SJCRH30 (cell line): Measurements from ENCODE around the gene BMPER. TPM values are rescaled to one million over a fixed set of nuclear protein-coding genes. Genes with fewer than 3 reads are reported as not detected.

Experiments
- DNase-seq, 2 experiments: peaks; one replicate each; pipeline ENCODE4 v3.0.0-alpha.2; 2015 to 2020
- H3K27ac ChIP-seq: fragments of 250-450 bp; sonication (Bioruptor Pico); 2 replicates; pipeline ENCODE4 v1.5.1; 2020; ENCODE audit warnings: mild to moderate bottlenecking, moderate library complexity
- H3K27me3 ChIP-seq: fragments of 250-450 bp; sonication (Bioruptor Pico); 2 replicates; pipeline ENCODE4 v1.5.1; 2020; ENCODE audit warnings: mild to moderate bottlenecking, moderate library complexity
- H3K36me3 ChIP-seq: fragments of 250-450 bp; sonication (Bioruptor Pico); 2 replicates; pipeline ENCODE4 v1.5.1; 2020; ENCODE audit warnings: mild to moderate bottlenecking, moderate library complexity
- H3K4me1 ChIP-seq: fragments of 250-450 bp; sonication (Bioruptor Pico); 2 replicates; pipeline ENCODE4 v1.5.1; 2020; ENCODE audit warnings: mild to moderate bottlenecking, moderate library complexity
- H3K4me3 ChIP-seq: fragments of 250-450 bp; sonication (Bioruptor Pico); 2 replicates; pipeline ENCODE4 v1.5.1; 2020; ENCODE audit warnings: mild to moderate bottlenecking, moderate library complexity
- H3K9me3 ChIP-seq: fragments of 250-450 bp; sonication (Bioruptor Pico); replicated peaks from 2 replicates; pipeline ENCODE4 v1.5.1; 2020; ENCODE audit warnings: mild to moderate bottlenecking, moderate library complexity
- total RNA-seq: library from RNA; depleted of rRNA; stranded (reverse); fragments of >200 nt; shearing (Covaris generic); gene quantifications from 2 replicates; pipeline ENCODE4 v1.2.3, GENCODE V29; 2014

Gene BMPER
- total RNA-seq, 1 experiment from 2014 or later = 0.47 TPM

DNA sequence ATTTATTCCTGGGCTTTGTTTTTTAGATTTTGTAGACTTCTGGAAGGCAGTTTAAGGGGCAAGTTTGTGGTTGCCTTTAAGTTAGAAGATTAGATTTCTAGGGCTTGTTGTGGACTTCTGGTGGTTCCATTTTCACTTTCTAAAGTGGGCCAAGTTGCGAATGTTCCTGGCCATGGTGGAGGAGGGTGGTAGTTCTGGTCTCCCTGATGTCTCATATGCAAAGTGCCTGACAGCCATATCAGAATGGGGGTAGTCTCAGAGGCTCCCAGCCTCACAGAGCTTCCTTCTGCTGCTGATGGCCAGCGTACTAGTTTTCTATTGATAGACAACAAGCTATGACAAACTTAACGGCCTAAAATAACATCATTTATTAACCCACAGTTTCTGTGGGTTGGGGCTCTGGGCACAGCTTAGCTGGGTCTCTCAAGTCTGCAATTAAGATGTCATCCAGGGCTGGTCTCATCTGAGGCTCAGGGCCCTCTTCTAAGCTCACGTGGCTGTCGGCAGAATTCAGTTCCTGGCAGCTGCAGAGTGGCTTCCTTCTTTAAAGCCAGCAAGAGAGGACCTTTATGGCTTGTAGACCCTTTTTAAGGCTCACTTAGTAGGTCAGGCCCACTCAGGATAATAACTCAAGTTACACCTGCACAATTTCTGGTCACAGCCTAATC, 44.8 kb downstream of the BMPER start:
- DNase-seq = no peak

DNA sequence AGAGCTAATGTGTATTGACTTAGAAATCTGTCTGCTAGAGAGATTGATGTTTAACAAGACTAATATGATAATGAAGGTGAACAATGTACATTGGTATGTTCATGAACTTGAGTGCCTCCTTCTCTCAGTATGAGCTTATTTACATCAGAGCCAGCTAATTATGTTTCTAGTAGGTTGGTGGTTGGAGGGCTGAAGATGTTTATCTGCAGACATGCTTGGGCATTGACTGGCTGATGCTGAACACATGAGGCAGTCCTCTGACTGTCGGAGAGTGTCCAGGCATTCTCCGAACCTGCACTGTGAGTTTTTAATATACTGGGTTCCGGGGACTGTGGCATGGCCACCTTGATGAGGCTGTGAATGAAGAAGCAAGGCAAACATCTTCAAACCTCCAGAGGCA, 47.5 kb downstream of the BMPER start:
- no peaks in the 10 kb centered on the region for H3K4me1 ChIP-seq
- no peak for DNase-seq
- H3K9me3 ChIP-seq = no peaks in the 10 kb centered on the region
- no peak overlapping the region for H3K27ac ChIP-seq
- no peak overlapping the region for H3K4me3 ChIP-seq
- H3K36me3 ChIP-seq = no peaks in the 10 kb centered on the region
- H3K27me3 ChIP-seq = no peaks in the 10 kb centered on the region

More for the DNA sequence above, 44.8 kb downstream of the BMPER start:
- H3K27ac ChIP-seq = no peak overlapping the region
- no peak overlapping the region for H3K4me3 ChIP-seq
- no peaks in the 10 kb centered on the region for H3K36me3 ChIP-seq
- H3K4me1 ChIP-seq = no peaks in the 10 kb centered on the region
- H3K27me3 ChIP-seq = no peaks in the 10 kb centered on the region
- H3K9me3 ChIP-seq = no peaks in the 10 kb centered on the region

DNA sequence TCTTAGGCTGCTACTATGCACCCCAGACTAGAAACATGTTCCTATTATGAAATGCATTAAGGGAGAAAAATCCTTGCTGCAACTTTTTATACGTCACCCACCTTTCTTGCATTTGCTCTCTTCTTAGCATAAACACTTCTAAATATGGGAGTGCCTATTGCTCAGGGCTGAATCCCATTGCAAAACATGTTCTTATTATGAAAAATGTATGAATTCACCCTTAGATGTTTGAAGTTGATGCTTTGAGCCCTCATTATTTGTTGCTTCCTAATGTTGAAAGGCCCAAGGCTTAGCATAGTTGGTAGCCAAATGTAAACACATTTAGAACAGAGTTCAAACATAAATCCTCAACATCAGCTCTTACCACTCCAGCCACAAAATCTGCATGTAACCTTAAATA, 52.8 kb downstream of the BMPER start:
- DNase-seq = no peak
- Histone ChIP-seq H3K36me3 (no peaks in the 10 kb centered on the region), H3K27ac (no peak overlapping the region)

DNA sequence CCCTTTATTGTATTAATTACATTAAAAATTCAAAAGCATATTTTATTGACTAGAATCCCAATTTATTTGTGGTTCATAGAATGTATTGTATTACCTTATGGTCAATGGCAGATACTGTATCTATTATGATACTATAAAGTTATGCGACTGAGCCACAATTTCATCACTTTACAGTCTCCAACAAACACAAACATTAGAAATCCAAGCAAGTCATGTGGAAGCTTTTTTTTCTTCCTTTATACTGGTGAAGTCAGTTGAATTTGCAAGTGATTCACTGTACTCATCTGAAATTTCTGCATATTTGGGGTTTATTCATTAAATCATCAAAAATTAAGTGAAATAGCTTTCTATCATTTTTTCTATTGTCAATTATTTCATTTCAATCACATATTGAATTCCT, 54.3 kb downstream of the BMPER start:
- no peak overlapping the region for H3K27ac ChIP-seq
- no peak for DNase-seq
- H3K27me3 ChIP-seq = no peaks in the 10 kb centered on the region
- no peaks in the 10 kb centered on the region for H3K4me1 ChIP-seq
- no peak overlapping the region for H3K4me3 ChIP-seq
- H3K36me3 ChIP-seq = no peaks in the 10 kb centered on the region
- H3K9me3 ChIP-seq = no peaks in the 10 kb centered on the region

More for the DNA sequence above, 52.8 kb downstream of the BMPER start:
- H3K4me1 ChIP-seq = no peaks in the 10 kb centered on the region
- H3K27me3 ChIP-seq = no peaks in the 10 kb centered on the region
- H3K9me3 ChIP-seq = no peaks in the 10 kb centered on the region
- no peak overlapping the region for H3K4me3 ChIP-seq

DNA sequence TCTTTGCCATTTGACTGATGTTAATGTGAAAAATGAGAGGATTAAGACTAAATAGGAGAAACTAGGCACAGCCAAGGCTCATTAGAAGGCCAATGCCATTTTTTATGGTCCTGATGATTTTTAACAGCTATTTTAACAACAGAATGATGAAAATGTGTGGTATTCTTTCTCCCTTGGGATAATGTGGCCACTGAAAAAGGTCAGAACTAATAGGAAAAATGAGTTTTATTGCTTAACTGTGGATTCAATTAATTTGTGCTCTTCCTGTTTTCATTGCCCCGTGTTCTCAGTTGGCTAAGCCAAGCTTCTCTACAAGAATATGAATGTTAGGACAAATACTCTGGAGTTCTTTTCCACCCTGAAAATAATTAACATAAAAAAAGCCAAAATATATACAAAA, 56.6 kb downstream of the BMPER start:
- no peaks in the 10 kb centered on the region for H3K9me3 ChIP-seq
- H3K27ac ChIP-seq = no peak overlapping the region
- H3K36me3 ChIP-seq = no peaks in the 10 kb centered on the region
- H3K4me1 ChIP-seq = no peaks in the 10 kb centered on the region
- H3K4me3 ChIP-seq = no peak overlapping the region
- no peaks in the 10 kb centered on the region for H3K27me3 ChIP-seq
- no peak for DNase-seq

DNA sequence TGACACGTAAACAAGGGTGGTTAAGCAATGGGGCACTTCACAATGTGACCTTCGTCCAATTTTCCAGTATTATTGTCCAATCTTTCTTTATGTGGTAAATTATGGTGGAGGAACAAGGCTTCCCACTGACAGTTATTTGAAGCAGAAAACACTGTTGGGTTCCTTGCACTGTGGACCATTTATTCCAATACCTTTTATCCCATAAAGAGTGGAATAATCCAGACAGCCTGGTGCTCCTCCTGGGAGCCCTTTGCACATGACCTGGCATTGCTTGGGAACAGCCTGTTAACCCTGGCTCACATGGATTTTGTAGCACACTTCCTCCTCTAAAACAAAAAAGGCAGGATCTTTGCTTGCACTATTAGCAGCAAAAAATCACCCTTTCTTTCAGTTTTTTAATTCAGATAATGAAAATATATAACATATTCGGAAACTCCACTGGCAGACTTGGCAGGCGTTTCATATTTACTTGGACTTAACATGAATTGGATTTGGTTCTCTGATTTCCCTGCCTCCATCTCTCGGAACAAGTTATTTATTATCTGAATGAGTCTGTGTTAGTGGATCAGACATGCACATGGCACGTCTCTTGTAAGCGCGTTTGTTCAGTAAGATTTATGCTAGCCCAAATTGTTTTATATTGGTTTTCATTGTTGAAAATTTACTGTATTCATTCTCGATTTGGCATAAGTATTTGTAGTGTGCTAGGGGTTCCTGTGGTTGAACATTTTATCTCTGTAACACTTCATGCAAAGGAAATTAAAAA, 59.3 kb downstream of the BMPER start:
- Histone ChIP-seq H3K27ac (no peak overlapping the region), H3K9me3 (no peaks in the 10 kb centered on the region), H3K4me1 (no peaks in the 10 kb centered on the region), H3K27me3 (no peaks in the 10 kb centered on the region), H3K4me3 (no peak overlapping the region), H3K36me3 (no peaks in the 10 kb centered on the region)
- no peak for DNase-seq

DNA sequence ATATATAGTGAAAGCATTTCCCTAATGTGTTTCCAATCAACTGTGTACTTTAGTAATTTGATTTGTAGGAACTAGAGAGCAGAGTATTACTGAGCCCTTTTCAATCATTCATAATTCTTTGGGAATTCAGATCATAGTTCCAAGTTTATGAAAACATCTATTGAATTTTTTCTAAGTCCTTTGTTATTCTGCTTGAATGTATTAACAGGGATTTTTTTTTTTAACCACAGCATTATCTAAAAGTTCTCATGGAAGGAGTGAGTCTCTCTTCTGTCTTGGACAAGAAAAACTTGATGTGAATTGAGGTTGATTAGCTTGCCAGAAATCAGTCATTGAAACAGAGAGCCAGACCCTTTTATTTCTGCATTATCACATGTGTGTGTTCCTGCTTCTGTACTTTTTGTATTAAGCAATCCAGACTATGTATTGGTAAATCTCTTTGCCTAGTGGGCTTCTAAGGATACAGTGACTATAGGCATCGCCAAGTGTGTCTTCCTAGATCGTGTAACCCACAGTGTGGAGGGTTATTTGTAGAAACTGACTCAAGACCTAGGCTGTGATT, 59.9 kb downstream of the BMPER start:
- H3K27me3 ChIP-seq = no peaks in the 10 kb centered on the region
- H3K4me1 ChIP-seq = no peaks in the 10 kb centered on the region
- H3K9me3 ChIP-seq = no peaks in the 10 kb centered on the region
- H3K27ac ChIP-seq = no peak overlapping the region
- DNase-seq = no peak
- H3K36me3 ChIP-seq = no peaks in the 10 kb centered on the region
- H3K4me3 ChIP-seq = no peak overlapping the region

DNA sequence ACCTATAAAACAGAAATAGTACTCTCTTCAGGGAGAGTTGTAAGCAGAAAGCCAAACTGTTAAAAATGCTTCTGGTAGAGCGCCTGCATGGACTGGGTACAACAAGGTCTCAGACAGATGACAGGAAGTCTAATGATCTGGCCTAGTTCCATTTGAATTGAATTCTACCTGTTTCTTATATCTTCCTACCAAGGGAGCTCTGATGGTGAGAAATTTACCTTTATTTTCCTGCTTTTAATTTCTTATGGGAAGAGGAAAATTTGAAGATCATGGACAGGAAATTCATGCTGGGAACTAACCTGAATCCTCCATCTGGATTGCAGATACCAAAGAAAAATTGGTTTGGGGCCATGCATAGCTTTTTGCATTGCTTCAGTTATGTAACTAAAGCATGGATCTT, 63.3 kb downstream of the BMPER start:
- no peak overlapping the region for H3K4me3 ChIP-seq
- DNase-seq = no peak

DNA sequence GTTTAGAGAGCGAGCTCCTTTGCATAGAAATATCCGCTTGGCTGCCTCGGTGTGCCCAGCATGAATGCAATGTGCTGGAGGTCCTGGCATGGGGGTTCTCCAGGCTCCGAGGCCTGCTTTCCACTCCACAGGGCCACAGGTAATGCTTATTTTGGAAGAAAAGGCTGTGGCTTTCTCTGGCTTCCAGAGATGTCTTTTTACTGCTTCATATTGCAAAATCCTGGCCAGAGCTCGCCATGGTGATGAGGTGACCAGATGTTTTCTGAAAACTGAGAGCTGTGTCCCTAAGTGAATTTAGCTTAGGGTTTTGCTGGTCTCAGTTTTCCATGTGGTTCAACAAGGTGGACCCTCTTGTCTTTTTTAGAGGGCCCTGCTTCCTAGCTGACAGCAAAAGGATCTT, 65.2 kb downstream of the BMPER start:
- Histone ChIP-seq H3K4me1 (no peaks in the 10 kb centered on the region), H3K9me3 (no peaks in the 10 kb centered on the region), H3K27ac (no peak overlapping the region), H3K4me3 (no peak overlapping the region), H3K36me3 (no peaks in the 10 kb centered on the region), H3K27me3 (no peaks in the 10 kb centered on the region)
- DNase-seq = no peak

More for the DNA sequence above, 63.3 kb downstream of the BMPER start:
- H3K4me1 ChIP-seq = no peaks in the 10 kb centered on the region
- no peaks in the 10 kb centered on the region for H3K9me3 ChIP-seq
- no peak overlapping the region for H3K27ac ChIP-seq
- H3K36me3 ChIP-seq = no peaks in the 10 kb centered on the region
- H3K27me3 ChIP-seq = no peaks in the 10 kb centered on the region

DNA sequence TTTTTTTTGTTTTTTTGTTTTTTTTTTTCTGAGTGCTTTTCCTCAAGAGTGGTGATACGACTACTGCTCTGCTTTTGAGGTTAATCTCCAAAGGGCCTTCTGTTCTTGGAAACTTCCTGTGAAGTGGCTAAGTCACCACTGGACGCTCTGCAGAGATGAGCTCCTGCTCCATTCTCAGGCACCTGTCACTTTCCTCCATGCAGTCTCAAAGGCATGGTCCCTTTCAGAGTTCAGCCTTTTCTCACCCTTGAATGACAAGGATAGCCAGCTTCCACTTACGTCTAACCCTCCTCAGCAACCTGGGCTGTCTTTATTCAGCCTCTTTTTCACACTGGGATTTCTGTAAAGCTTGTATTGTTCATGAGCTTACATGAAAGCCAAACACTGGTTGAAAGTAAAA, 65.8 kb downstream of the BMPER start:
- DNase-seq = peak in 1 of 2 experiments; percentile 13
- Histone ChIP-seq H3K9me3 (no peaks in the 10 kb centered on the region), H3K27ac (no peak overlapping the region), H3K4me3 (no peak overlapping the region), H3K36me3 (no peaks in the 10 kb centered on the region), H3K27me3 (no peaks in the 10 kb centered on the region), H3K4me1 (no peaks in the 10 kb centered on the region)

DNA sequence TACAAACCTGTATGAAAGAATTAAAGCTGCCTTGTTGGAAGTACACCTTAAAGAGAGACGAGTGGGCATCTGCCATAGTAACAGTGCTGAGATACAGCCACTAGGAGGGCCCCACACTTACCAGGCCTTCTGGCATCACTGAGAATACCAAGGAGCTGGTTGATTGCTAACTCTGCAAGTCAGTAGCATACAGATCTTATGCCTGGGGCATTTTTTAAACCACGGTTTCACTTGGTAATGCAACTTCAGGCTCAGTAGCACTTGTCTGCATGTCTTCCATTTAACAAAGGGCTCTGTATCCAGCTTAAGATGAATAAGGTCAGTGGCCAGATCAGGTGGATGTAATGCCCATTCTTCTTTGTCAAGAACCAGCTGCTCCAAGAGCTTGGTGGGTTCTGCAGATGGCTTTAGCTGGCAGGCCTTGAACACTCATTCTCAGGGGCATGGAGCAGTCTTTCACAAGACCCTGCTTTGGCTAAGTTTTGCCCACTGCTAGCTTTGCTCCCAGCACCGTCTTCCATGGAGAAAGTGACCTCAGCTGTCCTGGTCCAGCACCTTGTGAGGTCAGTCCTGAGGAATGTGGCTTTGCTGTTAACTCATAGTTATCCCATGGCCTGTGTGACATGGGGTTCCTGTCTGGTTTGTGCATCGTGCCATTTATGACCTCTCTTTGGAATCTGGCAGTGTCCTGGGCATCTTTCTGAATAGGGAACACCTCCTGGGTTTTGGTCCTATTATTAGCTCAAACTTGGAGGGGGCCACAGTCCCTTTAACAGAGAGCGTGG, 68.1 kb downstream of the BMPER start:
- H3K27ac ChIP-seq = no peak overlapping the region
- H3K36me3 ChIP-seq = no peaks in the 10 kb centered on the region
- DNase-seq = no peak
- no peaks in the 10 kb centered on the region for H3K27me3 ChIP-seq
- H3K4me1 ChIP-seq = no peaks in the 10 kb centered on the region
- no peak overlapping the region for H3K4me3 ChIP-seq
- no peaks in the 10 kb centered on the region for H3K9me3 ChIP-seq

DNA sequence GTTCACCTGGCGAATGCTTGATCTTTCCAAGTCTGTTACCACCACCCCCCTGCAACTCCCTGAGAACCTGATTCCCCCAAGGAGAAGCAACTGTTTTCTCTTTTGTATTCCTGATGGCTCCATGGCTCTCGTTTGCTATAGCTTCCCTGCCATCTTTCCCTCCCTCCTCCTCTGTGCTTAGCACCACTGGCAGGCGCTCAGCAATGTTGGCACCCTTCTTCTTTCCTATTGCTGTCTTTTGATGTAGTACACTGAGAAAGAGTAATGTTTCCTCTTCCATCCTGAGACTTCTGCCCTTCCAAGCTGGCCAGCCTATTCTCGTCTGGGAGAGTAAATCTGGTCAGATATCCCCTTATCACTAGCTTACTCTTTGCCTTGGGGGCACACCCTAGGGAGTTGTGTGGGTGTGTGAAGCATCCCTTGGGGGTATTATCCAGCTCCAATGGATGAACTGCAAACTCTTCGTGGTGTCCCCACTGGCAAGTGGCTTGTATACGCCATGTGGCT, 74.0 kb downstream of the BMPER start:
- no peak for DNase-seq
- no peaks in the 10 kb centered on the region for H3K9me3 ChIP-seq
- H3K4me1 ChIP-seq = no peaks in the 10 kb centered on the region
- H3K27me3 ChIP-seq = no peaks in the 10 kb centered on the region
- H3K27ac ChIP-seq = no peak overlapping the region
- H3K4me3 ChIP-seq = no peak overlapping the region
- no peaks in the 10 kb centered on the region for H3K36me3 ChIP-seq

DNA sequence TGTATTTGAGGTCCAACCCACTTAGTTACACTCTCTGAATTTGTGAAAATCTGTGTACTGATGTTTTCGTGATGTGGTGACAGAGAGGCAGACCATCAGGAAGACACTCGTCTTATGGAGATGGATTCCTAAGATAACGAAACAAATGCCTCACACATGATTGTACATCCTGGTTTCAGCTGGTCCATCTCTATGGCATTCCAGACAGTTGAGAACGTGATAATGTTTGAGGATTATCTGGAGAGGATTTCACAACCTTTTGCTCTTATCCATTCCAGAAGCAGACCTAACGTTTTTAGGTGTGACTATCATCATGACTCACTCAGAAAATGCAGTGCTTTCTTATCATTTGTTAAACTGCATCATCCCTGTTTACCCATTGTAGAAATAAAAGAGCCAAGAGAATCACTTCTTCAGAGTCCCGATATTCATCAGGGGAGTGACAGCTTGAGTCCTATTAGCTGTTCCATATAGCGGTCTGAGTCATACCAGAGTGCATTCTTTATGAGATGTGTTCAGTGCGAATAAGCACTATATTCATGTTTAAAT, 74.5 kb downstream of the BMPER start:
- H3K27ac ChIP-seq = no peak overlapping the region
- no peak overlapping the region for H3K4me3 ChIP-seq
- no peaks in the 10 kb centered on the region for H3K36me3 ChIP-seq
- no peaks in the 10 kb centered on the region for H3K4me1 ChIP-seq
- H3K27me3 ChIP-seq = no peaks in the 10 kb centered on the region
- no peak for DNase-seq
- no peaks in the 10 kb centered on the region for H3K9me3 ChIP-seq

DNA sequence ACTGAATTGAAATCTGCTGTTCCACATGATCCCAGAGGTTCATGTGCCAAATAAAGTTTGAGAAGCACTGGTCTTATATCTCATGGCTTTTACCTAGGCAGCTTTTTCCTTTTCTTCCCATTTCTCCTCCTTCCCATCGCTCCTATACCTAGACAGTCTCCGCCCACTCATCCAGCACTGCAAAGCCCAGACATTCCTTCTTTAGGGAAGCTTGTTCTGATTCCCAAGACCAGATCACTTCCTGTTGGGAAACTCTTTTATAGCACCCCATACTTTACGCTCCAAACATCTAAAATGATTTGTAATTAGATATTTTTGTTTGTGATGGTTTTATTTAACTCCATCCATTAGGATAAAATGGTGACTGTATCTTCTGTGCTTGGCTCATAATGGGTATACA, 75.9 kb downstream of the BMPER start:
- Histone ChIP-seq H3K9me3 (no peaks in the 10 kb centered on the region), H3K36me3 (no peaks in the 10 kb centered on the region), H3K4me1 (no peaks in the 10 kb centered on the region), H3K27ac (no peak overlapping the region), H3K27me3 (no peaks in the 10 kb centered on the region), H3K4me3 (no peak overlapping the region)
- DNase-seq = no peak
